HepG2 (cell line): ENCODE data around the gene GDF9. TPM values are rescaled to one million over a fixed set of nuclear protein-coding genes. Genes with fewer than 3 reads are reported as not detected.
A peak's percentile ranks its signal among the peaks of the same experiment; 100 is the strongest.

Experiments used
- ATF7-NPFF ChIP-seq: sonication (generic); formaldehyde crosslinking; IDR thresholded peaks from 2 replicates; pipeline ENCODE4 v1.8.1; 2023; ENCODE audit warnings: mild to moderate bottlenecking, low read depth, missing genetic modification reagents, moderate library complexity
- BCL6 ChIP-seq: IDR thresholded peaks from 2 replicates; pipeline ENCODE4 v1.6.1; 2016; ENCODE audit warnings: missing genetic modification reagents, missing compliant biosample characterization
- CREM ChIP-seq, 2 experiments: sonication (generic) in 1 of 2; formaldehyde crosslinking in 1 of 2; IDR thresholded peaks; 2 replicates each; pipeline versions ENCODE4 v1.4.0 to v1.6.1; 2016 to 2020; ENCODE audit warnings: antibody characterized with exemption in 1 of 2, mild to moderate bottlenecking in 1 of 2, missing genetic modification reagents in 1 of 2
- HDAC1 ChIP-seq: sonication (generic); formaldehyde crosslinking; IDR thresholded peaks from 2 replicates; pipeline ENCODE4 v1.5.1; 2020; ENCODE audit warnings: mild to moderate bottlenecking, missing genetic modification reagents
- HNF1A ChIP-seq, 2 experiments: sonication (generic) in 1 of 2; formaldehyde crosslinking in 1 of 2; IDR thresholded peaks; 2 replicates each; pipeline versions ENCODE4 v1.4.0 to v1.6.1; 2016 to 2020; ENCODE audit warnings: borderline replicate concordance in 1 of 2, low read depth in 1 of 2, mild to moderate bottlenecking in 1 of 2, missing genetic modification reagents in 1 of 2
- RXRA ChIP-seq: sonication (generic); formaldehyde crosslinking; IDR thresholded peaks from 2 replicates; pipeline ENCODE4 v1.5.1; 2020; ENCODE audit warnings: missing genetic modification reagents
- SAP130 ChIP-seq: IDR thresholded peaks from 2 replicates; pipeline ENCODE4 v1.6.1; 2016; ENCODE audit warnings: low read depth
- TBX2 ChIP-seq: sonication (generic); formaldehyde crosslinking; IDR thresholded peaks from 2 replicates; pipeline ENCODE4 v1.5.0; 2020; ENCODE audit warnings: missing genetic modification reagents, mild to moderate bottlenecking, borderline replicate concordance
- UBTF ChIP-seq: sonication (generic); formaldehyde crosslinking; IDR thresholded peaks from 2 replicates; pipeline ENCODE4 v1.4.0; 2020; ENCODE audit warnings: mild to moderate bottlenecking, missing genetic modification reagents
- ZBTB44 ChIP-seq: sonication (generic); formaldehyde crosslinking; IDR thresholded peaks from 2 replicates; pipeline ENCODE4 v1.4.0; 2020; ENCODE audit warnings: missing genetic modification reagents
- ZNF121 ChIP-seq: sonication (generic); formaldehyde crosslinking; IDR thresholded peaks from 2 replicates; pipeline ENCODE4 v1.5.0; 2020; ENCODE audit warnings: mild to moderate bottlenecking, missing genetic modification reagents
- ZNF335 ChIP-seq: sonication (generic); formaldehyde crosslinking; IDR thresholded peaks from 2 replicates; pipeline ENCODE4 v1.4.0; 2020; ENCODE audit warnings: missing genetic modification reagents
- ZNF446 ChIP-seq: sonication (generic); formaldehyde crosslinking; IDR thresholded peaks from 2 replicates; pipeline ENCODE4 v1.5.0; 2020; ENCODE audit warnings: mild to moderate bottlenecking, missing genetic modification reagents
- ZNF780A ChIP-seq: sonication (generic); formaldehyde crosslinking; IDR thresholded peaks from 2 replicates; pipeline ENCODE4 v1.8.0; 2022; ENCODE audit warnings: mild to moderate bottlenecking, missing genetic modification reagents, moderate library complexity
- polyA plus RNA-seq, 8 experiments: library from polyadenylated mRNA; depleted of rRNA in 3 of 8; stranded (reverse) in 7 of 8; unstranded in 1 of 8; fragments of >200 nt; fragmentation: Illumina TruSeq in 4 of 8; extraction: Trizol in 4 of 8; gene quantifications; 2 replicates each; pipeline versions ENCODE4 v1.2.1 to v1.2.3, GENCODE V29; 2011 to 2016; ENCODE audit warnings: low read depth in 4 of 8, missing spikeins in 1 of 8, mixed read lengths in 1 of 8; ENCODE audit not compliant: insufficient read depth in 1 of 8
- total RNA-seq, 5 experiments: library from RNA; depleted of rRNA; stranded (reverse); fragments of >200 nt; fragmentation: Illumina TruSeq; extraction: Trizol; gene quantifications; 2 replicates each; pipeline ENCODE4 v1.2.3, GENCODE V29; 2016; ENCODE audit warnings: low read depth in 1 of 5

The GDF9 gene
- total and polyA plus RNA-seq, 2 of the 13 experiments (the other 11 are each of a cell fraction or from before 2014, with no cell fraction given), result 0.33 to 0.38 TPM

- TF ChIP-seq CREM (IDR thresholded peaks at IDR 0.05) (peak; percentile 83), CREM (CRISPR knock-in tag; IDR thresholded peaks at IDR 0.05) (no peak), ZNF780A (peak; percentile 68; the same call in 1 of the 2 replicates), TBX2 (CRISPR knock-in tag) (peak; percentile 78; the same call in 1 of the 2 replicates), RXRA (CRISPR knock-in tag) (peak; percentile 47; the same call in 1 of the 2 replicates), ZNF446 (CRISPR knock-in tag) (no peak; the same call in 1 of the 2 replicates), HDAC1 (CRISPR knock-in tag) (peak; percentile 49; the same call in 1 of the 2 replicates), ZNF335 (peak; percentile 64; the same call in 1 of the 2 replicates), BCL6 (CRISPR knock-in tag) (peak; percentile 80), ZNF121 (CRISPR knock-in tag) (0 out of 2 replicates have a peak, but pooled peaks have one; percentile 18), HNF1A (IDR thresholded peaks at IDR 0.05; ENCODE audit: low read depth) (peak; percentile 95), HNF1A (CRISPR knock-in tag; IDR thresholded peaks at IDR 0.05; ENCODE audit: borderline replicate concordance) (peak; percentile 94; the same call in 1 of the 2 replicates), ATF7-NPFF (peak; percentile 71), SAP130 (CRISPR knock-in tag) (peak; percentile 92), UBTF (CRISPR knock-in tag) (no peak), ZBTB44 (CRISPR knock-in tag) (no peak)
Measured at GRCh38 chr5:132873119-132873929, 7.1 kb upstream of the GDF9 start, which contains the start of gene LEAP2 (continued).
